ENCODE results near the gene KIF26B.

KIF26B gene

DNA sequence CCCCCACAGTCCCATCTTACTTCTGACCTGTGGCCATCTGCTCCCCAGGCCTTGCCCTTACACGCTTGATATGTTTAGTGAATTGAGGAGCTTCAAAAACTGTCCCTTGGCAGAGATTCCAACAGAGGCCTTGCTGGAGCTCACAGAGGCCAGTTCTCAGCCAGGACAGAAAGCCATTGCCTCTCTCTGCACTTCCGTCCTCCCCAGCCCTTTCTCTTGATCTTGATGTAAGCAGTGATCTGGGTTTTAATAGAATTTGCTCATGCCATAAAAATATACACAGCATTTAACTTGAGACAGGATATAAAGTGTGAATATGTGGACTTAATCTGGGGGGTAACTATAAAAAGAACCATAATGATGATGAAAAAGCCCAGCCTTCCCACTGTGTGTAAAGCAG, 453.5 kb downstream of the KIF26B start:
- DNase-seq = no peak

DNA sequence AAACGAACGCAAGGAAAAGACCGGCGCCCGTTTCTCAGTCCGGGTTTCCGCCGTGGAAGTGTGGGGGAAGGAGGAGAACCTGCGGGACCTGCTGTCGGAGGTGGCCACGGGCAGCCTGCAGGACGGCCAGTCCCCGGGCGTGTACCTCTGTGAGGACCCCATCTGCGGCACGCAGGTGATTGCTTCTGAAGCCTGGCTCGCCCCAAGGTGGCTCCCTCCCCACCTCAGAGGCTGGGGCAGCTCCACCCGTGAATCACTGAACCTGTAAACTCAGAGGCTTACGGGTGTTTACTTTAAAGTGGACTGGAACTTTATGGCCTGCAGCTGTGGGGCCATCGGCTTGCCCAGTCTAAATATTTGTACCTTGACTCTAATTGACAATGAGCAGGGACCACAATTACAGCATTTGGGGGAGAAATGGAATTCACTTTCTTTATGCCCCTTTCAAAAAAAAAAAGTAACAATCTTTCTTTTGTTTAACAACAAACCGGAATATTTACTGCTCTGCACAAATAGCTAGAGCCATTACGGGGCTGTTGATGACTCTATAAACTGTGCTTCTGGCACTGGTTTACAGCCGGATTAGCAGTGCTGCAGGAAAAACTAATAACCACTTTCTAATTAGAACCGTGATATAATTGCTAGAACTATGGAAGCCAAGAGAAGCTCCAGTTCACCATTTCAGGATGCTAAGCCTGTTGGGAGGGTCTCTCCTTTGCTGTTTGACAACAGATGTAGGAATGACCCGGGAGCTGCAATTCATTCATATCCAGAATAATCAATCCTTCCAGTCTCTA, 454.8 kb downstream of the KIF26B start:
- no peak for DNase-seq

DNA sequence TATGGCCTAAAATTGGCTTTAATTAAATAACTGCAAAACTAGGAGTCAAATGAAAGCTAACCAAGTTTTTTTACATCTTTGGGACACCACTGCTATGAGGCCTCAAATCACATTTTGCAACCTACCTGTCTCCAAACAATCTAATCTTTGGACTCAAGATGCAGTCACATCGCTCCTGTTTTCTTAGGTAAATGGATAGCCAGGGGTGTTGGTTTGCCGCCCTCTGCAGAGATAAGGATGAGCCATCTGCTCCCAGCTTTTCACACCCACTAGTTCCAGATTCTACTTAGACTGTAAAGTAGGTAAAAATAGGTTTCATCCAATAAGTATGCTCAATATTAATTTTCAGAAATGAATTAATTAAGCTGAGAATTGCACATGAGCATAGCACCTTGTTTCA, 456.5 kb downstream of the KIF26B start:
- DNase-seq = no peak

DNA sequence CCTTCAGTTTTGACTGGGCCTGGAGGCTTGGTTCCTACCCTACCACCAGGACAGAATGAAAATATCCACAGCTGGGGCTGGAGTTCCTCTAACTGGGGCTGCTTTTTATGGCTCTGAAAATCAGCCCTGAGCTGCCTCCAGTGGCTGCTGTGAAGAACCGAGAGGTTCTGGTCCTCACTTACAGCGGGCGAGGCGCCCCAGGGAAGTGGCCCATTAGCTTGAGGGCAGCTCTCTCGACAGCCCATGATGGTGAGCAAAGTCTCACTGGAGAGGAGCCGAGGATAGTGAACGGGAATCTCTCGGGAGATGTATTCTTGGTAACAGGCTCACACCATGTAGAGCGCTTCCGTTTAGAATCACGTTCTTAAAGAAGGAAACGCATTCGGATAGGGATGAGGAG, 459.7 kb downstream of the KIF26B start:
- no peak for DNase-seq

DNA sequence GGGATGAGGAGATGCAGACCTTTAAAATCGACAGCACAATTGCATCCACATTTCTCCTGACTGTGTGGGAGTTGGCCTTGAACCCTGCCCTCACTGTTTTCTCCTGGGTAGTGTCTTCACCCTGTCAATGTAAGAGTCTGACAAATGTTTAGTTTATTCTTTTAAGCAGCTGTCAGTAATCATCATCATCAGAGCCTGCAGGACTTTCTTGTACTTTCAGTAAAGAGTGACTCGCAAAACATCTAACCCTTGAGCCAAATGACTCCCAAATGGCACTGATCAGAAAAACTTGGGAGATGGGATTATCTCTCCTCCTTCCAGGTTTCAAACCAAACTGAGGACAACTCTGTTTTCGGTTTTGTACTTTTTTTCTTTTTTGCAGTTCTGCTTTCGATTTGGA, 460.2 kb downstream of the KIF26B start:
- DNase-seq = no peak

DNA sequence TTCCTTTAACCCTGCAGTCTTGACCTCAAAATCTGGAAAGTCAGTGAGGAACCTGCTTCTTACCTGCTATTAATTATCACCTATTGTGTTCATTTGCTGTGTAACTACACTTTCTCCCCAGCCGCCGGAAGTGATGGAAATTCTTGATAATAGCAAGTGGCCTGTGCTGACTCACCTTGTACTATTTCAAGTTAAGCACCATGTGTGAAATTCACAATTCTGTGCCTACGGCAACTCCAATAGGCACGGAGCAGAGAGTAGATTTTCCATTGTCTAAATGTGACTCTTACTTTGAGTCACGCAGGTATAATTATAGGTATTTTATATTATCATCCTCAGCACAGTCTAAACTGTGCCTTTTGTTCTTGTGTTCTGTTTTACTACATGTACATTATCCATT, 466.8 kb downstream of the KIF26B start:
- no peak for DNase-seq

DNA sequence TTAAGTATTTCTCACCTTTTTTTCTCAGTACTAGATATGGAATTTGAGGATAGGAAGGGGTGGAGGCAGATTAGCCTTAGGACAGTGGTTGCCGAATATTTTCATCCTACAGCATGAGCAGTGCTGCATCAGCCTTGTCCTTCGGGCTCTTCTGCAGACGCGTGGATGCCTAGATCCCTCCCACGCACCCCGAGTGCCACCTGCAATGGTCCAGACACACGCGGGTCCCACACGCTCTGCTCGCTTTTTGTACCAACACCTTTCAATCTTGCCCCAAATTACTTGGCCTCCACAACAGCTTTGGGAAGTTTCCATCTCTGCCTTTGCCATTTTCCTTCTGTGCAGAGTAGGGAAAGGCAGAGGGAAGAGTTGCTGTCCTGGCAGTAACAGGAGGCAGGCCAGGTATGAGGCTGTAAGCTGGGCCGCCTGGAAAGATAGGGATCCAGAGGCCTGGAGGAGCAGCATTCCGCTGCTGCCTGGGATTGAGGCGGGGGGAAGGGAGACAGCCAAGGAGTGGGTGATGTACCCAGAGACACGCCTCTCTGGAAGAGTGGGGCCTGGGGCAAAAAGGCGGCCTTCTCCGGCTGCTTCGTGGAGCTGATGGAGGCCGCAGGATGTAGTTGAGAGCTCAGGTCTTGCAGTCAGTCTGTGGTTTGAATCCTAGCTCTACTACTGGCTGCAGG, 467.7 kb downstream of the KIF26B start:
- DNase-seq = no peak

DNA sequence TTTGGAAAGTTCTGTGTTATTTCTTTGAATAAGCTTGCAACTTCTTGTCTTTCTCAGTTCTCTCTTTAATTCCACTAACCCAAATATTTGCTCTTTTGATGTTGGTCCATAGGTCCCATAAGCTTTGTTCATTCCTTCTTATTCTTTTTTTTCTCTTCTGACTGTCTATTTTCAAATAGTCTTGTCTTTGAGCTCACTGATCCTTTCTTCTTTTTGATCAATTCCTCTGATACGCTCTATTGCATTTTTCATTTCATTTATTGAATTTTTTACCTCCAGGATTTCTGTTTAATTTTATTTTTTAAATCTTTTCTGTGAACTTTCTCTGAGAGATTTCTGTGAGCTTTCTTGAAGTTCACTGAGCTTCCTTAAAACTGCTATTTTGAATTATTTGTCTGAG, 486.6 kb downstream of the KIF26B start:
- DNase-seq = no peak

DNA sequence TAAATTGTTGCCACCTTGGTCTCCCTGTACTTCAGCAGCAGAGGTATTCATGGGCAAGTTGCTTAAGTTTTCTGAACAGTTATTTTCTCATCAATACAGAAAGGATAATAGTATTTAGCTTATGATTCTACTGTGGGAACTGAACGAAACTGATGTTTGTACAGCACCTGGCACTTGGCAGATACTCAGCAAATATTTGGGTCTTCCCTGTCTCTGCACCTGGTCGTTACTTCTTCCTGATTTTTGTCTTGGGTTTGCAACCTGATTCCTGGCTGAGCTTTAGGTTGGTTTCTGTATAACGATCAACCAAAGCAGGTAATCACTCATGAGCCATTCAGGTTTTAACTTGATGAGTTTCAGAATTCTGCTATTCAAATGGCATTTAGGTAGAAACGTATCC, 490.6 kb downstream of the KIF26B start:
- DNase-seq = no peak

DNA sequence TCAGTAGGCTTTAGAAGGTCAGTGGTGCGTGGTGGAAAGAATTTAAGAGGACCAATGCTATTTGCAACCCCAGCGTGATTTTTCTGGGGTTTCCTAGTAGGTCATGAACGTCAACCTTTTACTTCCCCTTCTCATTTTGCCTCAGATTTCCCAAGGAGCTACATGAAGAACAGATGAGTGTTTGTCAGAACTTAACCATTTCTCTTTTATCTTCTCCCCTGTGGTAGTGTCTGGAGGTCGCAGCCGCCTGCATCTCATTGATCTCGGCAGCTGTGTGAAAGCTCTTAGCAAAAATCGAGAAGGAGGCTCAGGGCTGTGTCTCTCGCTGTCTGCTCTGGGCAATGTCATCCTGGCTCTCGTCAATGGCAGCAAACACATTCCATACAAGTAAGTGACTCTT, 491.1 kb downstream of the KIF26B start:
- DNase-seq = no peak

DNA sequence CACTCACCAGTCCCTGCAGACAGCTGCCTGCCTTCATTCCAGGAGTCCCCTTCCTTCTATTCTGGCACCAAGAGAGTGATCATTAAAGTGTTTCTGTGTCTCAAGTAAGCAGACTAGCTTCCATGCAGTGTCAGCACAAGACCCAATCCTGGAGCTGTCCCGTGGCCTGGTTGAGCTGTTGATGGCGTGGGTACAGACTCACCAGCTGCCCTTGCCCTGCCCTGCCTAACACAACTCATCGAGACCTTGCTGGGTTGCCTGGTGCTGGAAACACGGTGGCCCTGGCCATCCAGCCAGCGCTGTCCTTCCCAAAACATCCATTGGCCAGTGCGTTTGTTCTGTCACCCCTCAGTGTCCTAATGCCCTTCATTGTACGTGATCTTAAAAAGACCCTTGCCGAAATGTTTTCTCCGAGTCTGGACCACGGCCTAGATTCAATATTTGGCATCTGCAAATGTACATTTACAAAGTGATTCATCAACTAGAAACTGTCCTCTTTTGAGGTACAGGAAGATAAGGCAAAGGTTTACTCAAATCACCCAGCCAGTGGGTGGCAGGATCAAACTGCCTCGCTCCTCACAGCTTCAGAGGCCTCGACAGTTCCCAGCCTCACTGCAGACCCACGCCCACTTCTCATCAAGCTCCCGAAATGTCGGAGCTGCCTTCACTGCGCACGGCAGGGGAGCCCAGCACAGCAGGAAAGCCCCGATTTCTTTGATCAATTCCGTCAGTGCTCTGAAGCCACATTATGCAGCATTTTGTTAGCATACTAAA, 494.2 kb downstream of the KIF26B start:
- no peak for DNase-seq

DNA sequence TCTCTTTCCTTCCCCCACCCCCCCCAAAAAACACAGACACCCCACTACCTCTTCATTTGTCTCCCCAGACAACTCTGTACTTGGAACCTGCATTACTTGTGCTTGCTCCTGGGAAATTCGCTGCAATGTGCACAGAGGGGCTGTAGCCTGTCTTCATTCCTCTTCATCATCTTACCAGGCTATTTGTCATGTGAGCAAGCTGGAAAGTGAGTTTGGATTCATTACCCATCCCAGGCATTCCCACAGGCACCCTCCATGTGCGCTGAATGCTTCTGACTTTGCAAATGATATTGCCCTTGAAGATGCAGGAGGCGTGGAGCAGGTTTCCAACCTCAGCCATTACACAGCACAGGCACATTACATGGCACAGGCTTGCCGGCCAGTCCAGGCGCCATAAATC, 494.9 kb downstream of the KIF26B start:
- no peak for DNase-seq

DNA sequence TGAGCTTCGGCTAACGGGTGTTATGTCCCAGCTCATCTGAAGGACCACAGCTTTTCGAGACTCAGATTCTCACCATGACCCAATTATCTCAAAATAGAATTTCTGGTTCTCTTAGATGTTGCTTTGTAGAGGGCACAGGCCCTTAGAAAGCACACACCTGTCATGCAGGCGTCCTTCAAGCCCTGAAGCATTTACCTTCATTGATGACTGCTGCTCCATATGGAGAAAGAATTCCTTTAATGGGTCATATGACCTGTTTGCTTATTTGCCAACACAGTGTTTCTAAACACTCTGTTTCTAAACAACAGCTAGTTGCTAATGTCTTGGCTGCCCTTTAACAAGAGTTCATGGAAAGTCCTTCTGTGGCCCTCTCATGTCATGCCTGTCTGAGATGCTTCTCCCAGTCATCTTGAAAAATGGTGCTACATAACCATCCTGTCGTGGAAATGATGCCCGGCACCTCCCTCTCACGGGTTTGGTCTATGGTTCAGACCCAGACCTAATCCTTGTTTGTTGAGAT, 495.7 kb downstream of the KIF26B start:
- DNase-seq = no peak

DNA sequence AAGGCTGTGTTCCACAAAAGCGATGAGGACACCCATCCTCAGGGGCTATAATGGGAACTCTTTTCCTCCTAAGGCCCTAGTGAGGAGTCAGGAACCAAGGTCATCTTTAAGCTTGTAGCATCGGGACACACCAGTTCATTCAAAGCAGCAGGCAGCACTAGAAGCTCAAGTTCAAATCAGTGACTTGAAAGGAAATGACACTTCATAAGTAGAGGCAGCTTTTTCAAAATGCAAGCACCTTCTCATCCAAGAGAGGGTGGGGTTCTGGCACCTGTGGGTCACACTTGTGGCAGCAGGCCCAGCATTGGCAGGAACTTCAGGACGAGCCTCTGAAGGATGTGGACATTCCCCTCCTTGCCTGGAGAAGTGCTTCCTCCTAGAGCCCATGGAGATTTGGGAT, 496.3 kb downstream of the KIF26B start:
- no peak for DNase-seq

DNA sequence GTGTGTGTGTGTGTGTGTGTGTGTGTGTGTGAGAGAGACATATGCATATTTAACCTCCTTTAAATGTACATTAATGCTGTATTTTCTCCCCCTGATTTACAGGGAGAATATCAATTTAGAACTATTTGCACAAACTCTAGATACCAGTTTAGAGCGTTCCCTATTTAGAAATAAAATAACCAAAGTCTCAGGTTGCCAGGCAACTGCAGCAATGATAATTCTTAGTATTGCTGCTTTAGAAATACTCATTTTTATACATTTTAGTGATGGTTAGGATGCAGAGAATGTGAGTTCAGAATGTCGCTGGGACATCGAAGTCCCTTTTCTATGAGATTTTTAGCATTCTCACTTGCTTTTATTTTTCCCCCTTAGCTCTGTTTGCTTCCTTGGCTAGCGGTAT, 497.3 kb downstream of the KIF26B start:
- DNase-seq = no peak

DNA sequence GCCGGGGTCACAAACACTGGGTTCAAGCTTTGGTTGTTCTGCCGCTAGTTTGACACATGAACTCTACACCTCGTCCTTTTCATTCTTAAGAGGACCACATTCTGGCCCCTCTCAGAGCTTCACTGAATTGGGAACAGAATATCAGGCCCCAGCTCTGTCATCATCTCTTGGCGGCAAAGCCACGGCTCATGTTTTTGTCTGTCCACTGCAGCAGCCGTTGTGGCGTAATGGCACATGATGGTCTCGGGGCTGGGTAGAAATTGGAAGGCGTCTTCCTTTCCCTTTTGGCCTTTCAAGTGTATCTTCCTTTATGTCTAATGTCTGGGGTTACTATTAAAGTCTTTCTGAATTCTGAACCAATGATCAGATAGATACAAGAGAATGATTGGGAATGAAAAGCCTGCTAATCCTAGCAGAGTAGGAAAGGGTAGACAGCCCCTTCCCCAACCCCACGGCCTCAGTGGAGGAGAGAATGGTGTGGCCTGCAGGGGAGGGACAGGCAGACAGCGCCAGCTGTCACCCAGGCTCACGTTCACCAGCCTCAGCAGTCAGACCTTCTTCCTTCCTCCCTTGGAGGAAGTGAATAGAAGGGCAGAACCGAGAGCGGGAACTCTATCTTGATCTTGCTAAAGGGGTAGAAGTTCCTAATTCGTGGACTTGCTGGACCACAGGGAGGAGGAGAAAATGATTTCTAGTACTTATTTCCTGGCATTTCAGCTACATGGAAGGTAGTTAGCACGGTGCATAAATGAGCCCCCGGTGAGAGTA, 498.1 kb downstream of the KIF26B start:
- DNase-seq = no peak

DNA sequence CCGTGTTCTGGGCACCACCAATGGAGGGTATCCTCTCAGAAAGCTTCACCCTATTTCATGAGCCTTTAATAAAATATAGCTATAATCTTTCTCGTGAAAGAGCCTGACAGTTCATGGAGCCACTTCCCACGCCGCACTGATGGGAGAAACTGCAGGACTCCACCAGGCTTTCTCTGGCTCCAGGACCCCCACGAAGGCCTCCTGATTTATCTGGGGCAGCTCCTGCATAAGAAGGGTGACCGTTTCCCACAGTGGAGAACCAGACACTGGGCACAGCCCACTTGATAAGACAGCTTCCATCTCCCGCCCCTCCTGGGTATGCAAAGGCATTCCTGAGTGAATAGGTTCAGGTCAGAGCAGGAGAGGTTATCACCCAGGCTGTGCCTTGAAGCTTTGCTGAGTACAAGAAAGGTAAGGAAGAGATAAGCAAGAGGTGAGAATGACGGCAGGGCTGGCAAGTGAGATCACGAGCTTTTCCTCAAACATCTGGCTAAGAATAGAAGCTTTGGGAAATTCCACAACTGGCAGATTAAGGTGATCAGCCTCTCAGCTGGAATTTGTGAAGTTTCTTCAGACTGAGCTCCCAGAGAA, 499.8 kb downstream of the KIF26B start:
- no peak for DNase-seq

DNA sequence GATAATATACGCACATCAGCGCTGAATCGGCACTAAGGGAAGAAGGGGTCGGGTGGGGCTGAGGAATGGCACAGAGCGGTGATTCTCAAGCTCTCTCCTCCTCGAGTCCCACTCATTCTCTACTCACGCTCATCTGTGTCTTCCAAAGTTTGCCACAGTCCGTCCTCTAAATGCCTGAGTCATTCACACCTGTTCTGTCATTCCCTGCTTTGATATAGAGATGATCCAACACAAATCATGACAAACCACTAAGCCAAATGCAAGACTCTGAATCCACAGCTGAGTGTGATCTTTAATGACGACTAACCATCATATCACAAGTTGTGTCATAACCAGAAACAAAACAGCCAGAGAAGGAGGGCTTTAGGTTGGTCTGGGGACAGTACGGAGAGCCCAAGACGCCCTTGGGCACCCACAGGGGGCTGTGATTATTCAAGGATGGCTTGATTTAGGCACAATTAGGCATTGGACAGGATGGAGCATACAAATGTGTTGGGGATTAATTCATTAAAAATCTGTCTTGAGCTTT, 501.5 kb downstream of the KIF26B start:
- DNase-seq = no peak

DNA sequence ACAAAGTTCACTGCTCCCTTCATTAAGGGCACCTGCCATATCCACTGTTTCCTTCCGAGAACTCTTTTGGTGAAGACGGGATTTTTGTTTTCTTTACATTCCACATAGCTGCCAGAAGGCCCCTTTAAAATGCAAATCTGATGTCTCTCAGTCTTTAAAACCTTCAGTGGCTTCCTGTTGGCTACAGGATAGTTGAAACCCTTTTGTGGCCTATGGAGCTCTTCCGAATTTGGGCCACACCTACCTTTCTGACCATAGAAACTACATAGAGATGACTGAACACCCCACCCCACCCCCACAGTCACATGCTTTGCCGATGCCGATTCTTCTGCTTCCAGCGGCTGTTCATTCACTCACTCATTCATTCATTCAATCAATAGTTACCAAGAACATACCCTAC, 502.6 kb downstream of the KIF26B start:
- DNase-seq = no peak

DNA sequence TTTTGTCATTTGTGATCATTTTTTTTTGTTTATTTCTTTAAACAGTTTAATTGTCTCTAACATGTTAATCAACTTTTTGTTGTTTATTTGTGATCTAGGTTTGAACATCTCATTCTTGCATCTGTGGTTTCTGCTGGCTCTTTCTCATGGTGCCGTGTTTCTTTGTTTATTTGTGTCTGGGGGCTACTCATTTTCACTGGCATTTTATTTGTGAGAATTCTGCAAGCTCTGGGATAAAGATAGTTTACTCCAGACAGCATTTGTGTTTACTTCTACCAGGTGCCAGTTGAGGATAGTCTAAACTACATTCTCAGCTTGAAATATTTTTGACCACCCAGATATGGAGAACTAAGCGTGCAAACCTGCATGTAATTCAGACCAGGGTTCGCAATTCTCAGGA, 508.6 kb downstream of the KIF26B start:
- DNase-seq = no peak

DNA sequence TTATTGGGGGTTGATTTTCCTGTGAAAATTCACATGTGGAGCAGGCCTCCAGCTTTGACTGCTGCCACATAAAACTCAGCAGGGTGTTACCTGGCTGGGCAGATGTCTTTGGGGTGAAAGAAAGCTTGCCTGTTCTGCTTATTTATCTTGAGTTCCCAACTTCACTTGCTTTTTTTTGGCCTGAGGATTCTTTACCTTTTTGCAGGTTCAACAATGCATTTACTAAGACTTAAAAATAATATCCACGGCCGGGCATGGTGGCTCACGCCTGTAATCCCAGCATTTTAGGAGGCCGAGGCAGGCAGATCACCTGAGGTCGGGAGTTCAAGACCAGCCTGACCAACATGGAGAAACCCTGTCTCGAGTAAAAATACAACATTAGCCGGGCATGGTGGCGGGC, 509.1 kb downstream of the KIF26B start:
- no peak for DNase-seq

DNA sequence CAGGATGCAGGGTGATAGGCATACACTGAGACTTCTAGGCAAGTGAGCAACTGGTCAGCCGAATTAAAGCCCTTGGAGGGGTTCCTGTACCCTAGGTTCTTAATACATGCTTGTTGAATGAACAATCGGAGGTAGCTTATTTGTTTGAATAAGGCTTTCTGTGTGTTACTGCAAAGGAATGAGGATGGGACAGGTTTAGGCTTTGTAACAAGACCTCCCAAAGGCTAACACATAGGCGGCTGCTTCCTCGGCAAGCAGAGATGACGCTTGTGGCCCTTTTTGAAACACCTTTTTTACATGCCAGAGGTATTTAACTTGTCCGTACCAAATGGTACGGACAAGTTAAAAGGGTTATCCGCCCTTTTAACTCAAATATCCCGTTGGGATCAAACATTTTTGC, 511.6 kb downstream of the KIF26B start:
- no peak for DNase-seq
